Neural cell (in vitro differentiated cells): Measurements from ENCODE around the gene MAP3K14. TPM values are rescaled to one million over a fixed set of nuclear protein-coding genes. Genes with fewer than 3 reads are reported as not detected.

Experiments
- H2AFZ ChIP-seq: fragments of 200-600, 300-800 bp; sonication (generic), shearing (Covaris generic); 2 replicates; pipeline ENCODE4 v1.6.0; 2014; ENCODE audit warnings: low read depth, mild to moderate bottlenecking, antibody characterized with exemption, low read length, moderate library complexity
- H3F3A ChIP-seq: fragments of 200-600 bp; shearing (Covaris generic); 2 replicates; pipeline ENCODE4 v1.6.1; 2016; ENCODE audit warnings: mild to moderate bottlenecking, moderate library complexity, mixed read lengths, antibody characterized with exemption, low read length; ENCODE audit not compliant: insufficient read depth, poor library complexity, severe bottlenecking
- H3K27ac ChIP-seq: fragments of 200-600, 300-800 bp; sonication (generic), shearing (Covaris generic); 2 replicates; pipeline ENCODE4 v1.5.1; 2014; ENCODE audit warnings: mild to moderate bottlenecking, low read length, moderate library complexity
- H3K27me3 ChIP-seq: fragments of 300-800, 200-600 bp; sonication (generic), shearing (Covaris generic); 2 replicates; pipeline ENCODE4 v1.6.0; 2014; ENCODE audit warnings: mild to moderate bottlenecking, low read depth, low read length, moderate library complexity; ENCODE audit not compliant: insufficient read depth
- H3K36me3 ChIP-seq: fragments of 300-800, 200-600 bp; sonication (generic), shearing (Covaris generic); 2 replicates; pipeline ENCODE4 v1.5.1; 2014; ENCODE audit warnings: mild to moderate bottlenecking, antibody characterized with exemption, low read length, moderate library complexity; ENCODE audit not compliant: insufficient read depth
- H3K4me2 ChIP-seq: fragments of 300-800, 200-600 bp; sonication (generic), shearing (Covaris generic); 2 replicates; pipeline ENCODE4 v1.6.0; 2014; ENCODE audit warnings: mild to moderate bottlenecking, low read length
- H3K4me3 ChIP-seq: fragments of 300-800, 200-600 bp; sonication (generic), shearing (Covaris generic); 2 replicates; pipeline ENCODE4 v1.5.1; 2014; ENCODE audit warnings: mild to moderate bottlenecking, low read length, moderate library complexity
- H3K79me2 ChIP-seq: fragments of 200-600 bp; shearing (Covaris generic); replicated peaks from 2 replicates; pipeline ENCODE4 v1.6.0; 2014; ENCODE audit warnings: mild to moderate bottlenecking, low read length, moderate library complexity; ENCODE audit not compliant: insufficient read depth
- H3K9ac ChIP-seq: fragments of 300-800, 200-600 bp; sonication (generic), shearing (Covaris generic); 2 replicates; pipeline ENCODE4 v1.6.1; 2016; ENCODE audit warnings: mild to moderate bottlenecking, low read length, mixed read lengths
- H3K9me2 ChIP-seq: fragments of 200-600 bp; shearing (Covaris generic); 2 replicates; pipeline ENCODE4 v1.6.1; 2016; ENCODE audit warnings: mild to moderate bottlenecking, low read length, mixed read lengths; ENCODE audit not compliant: insufficient read depth
- H3K9me3 ChIP-seq: fragments of 200-600, 300-800 bp; sonication (generic), shearing (Covaris generic); 2 replicates; pipeline ENCODE4 v1.6.1; 2016; ENCODE audit warnings: mild to moderate bottlenecking, mixed run types, low read length, moderate library complexity, mixed read lengths
- H4K20me1 ChIP-seq: fragments of 200-600 bp; shearing (Covaris generic); 2 replicates; pipeline ENCODE4 v1.6.1; 2016; ENCODE audit warnings: mild to moderate bottlenecking, mixed run types; ENCODE audit not compliant: insufficient read depth
- CTCF ChIP-seq: fragments of 450-650 bp; IDR thresholded peaks from 2 replicates; pipeline ENCODE4 v1.5.1; 2014; ENCODE audit warnings: antibody characterized with exemption, mild to moderate bottlenecking, moderate library complexity; ENCODE audit not compliant: poor library complexity, severe bottlenecking
- EP300 ChIP-seq: fragments of 450-650 bp; conservative IDR thresholded peaks from 2 replicates; pipeline ENCODE4 v1.6.1; 2014; ENCODE audit warnings: antibody characterized with exemption, mild to moderate bottlenecking, moderate library complexity; ENCODE audit not compliant: poor library complexity, severe bottlenecking
- EZH2 ChIP-seq: fragments of 200-600, 300-800 bp; shearing (Covaris generic), sonication (generic); IDR thresholded peaks from 2 replicates; pipeline ENCODE4 v1.6.1; 2014; ENCODE audit warnings: antibody characterized with exemption, low read length, borderline replicate concordance, mild to moderate bottlenecking; ENCODE audit not compliant: insufficient read depth, poor library complexity, severe bottlenecking
- MXI1 ChIP-seq: fragments of 450-650 bp; conservative IDR thresholded peaks from 2 replicates; pipeline ENCODE4 v1.6.1; 2014; ENCODE audit warnings: antibody characterized with exemption, mild to moderate bottlenecking; ENCODE audit not compliant: poor library complexity, severe bottlenecking
- POLR2AphosphoS5 ChIP-seq: IDR thresholded peaks from 2 replicates; pipeline ENCODE4 v1.6.1; 2012
- RAD21 ChIP-seq: fragments of 450-650 bp; conservative IDR thresholded peaks from 2 replicates; pipeline ENCODE4 v1.6.1; 2014; ENCODE audit warnings: antibody characterized with exemption, mild to moderate bottlenecking, moderate library complexity
- REST ChIP-seq: IDR thresholded peaks from 2 replicates; pipeline ENCODE4 v1.6.1; 2012; ENCODE audit warnings: borderline replicate concordance
- SMC3 ChIP-seq: fragments of 450-650 bp; conservative IDR thresholded peaks from 2 replicates; pipeline ENCODE4 v1.6.1; 2014; ENCODE audit warnings: antibody characterized with exemption, mild to moderate bottlenecking, moderate library complexity; ENCODE audit not compliant: poor library complexity
- TAF1 ChIP-seq: IDR thresholded peaks from 2 replicates; pipeline ENCODE4 v1.6.1; 2012; ENCODE audit warnings: low read depth
- polyA plus RNA-seq: library from polyadenylated mRNA; depleted of rRNA; stranded (reverse); fragments of >200 nt; gene quantifications from 2 replicates; pipeline ENCODE4 v1.2.3, GENCODE V29; 2014

MAP3K14 gene
- polyA plus RNA-seq, 1 donor from 2014 or later = 6.7 TPM

GRCh38 chr17:45265821-45266220 is 51.0 kb downstream of the MAP3K14 start:
- Histone ChIP-seq H3K79me2 (no peaks in the 10 kb centered on the region), H3K9me2 (no peaks in the 10 kb centered on the region), H3K9ac (no peak overlapping the region), H3K4me3 (no peak overlapping the region), H2AFZ (no peak overlapping the region), H3F3A (no peaks in the 10 kb centered on the region), H3K9me3 (no peaks in the 10 kb centered on the region), H3K4me2 (no peak overlapping the region), H4K20me1 (no peaks in the 10 kb centered on the region), H3K36me3 (no peaks in the 10 kb centered on the region), H3K27ac (no peak overlapping the region), H3K27me3 (peaks cover 5% of the 10 kb centered on the region)
- no peak for TF ChIP-seq EZH2
- no peak for TF ChIP-seq CTCF
- TF ChIP-seq MXI1 = no peak
- no peak for TF ChIP-seq SMC3
- no peak for TF ChIP-seq EP300
- TF ChIP-seq RAD21 = no peak
- no peak for TF ChIP-seq TAF1
- no peak for TF ChIP-seq REST
- no peak for TF ChIP-seq POLR2AphosphoS5

GRCh38 chr17:45264988-45265387 is 51.8 kb downstream of the MAP3K14 start:
- H3K27me3 ChIP-seq = peaks cover 5% of the 10 kb centered on the region
- no peak overlapping the region for H3K4me3 ChIP-seq
- no peaks in the 10 kb centered on the region for H3F3A ChIP-seq
- H3K4me2 ChIP-seq = no peak overlapping the region
- H3K9ac ChIP-seq = no peak overlapping the region
- no peaks in the 10 kb centered on the region for H4K20me1 ChIP-seq
- no peak overlapping the region for H2AFZ ChIP-seq
- no peak overlapping the region for H3K27ac ChIP-seq
- TF ChIP-seq POLR2AphosphoS5 = no peak
- no peaks in the 10 kb centered on the region for H3K36me3 ChIP-seq
- H3K79me2 ChIP-seq = no peaks in the 10 kb centered on the region
- no peaks in the 10 kb centered on the region for H3K9me2 ChIP-seq
- no peaks in the 10 kb centered on the region for H3K9me3 ChIP-seq

GRCh38 chr17:45264430-45264829 is 52.4 kb downstream of the MAP3K14 start:
- H3K79me2 ChIP-seq = no peaks in the 10 kb centered on the region
- TF ChIP-seq REST (no peak), MXI1 (no peak), EZH2 (no peak), EP300 (no peak), CTCF (no peak)
- no peaks in the 10 kb centered on the region for H3K36me3 ChIP-seq
- H3K27me3 ChIP-seq = peaks cover 5% of the 10 kb centered on the region
- H3K27ac ChIP-seq = no peak overlapping the region
- H2AFZ ChIP-seq = no peak overlapping the region
- H4K20me1 ChIP-seq = no peaks in the 10 kb centered on the region
- no peaks in the 10 kb centered on the region for H3K9me3 ChIP-seq
- H3F3A ChIP-seq = no peaks in the 10 kb centered on the region
- H3K4me2 ChIP-seq = no peak overlapping the region
- H3K9me2 ChIP-seq = no peaks in the 10 kb centered on the region
- no peak overlapping the region for H3K9ac ChIP-seq
- no peak overlapping the region for H3K4me3 ChIP-seq
